Measurements from ENCODE around the gene AKT3. TPM values are rescaled to one million over a fixed set of nuclear protein-coding genes. Genes with fewer than 3 reads are reported as not detected.

The AKT3 gene
- total and polyA plus RNA-seq, 2 experiments from 2014 or later: 3.5 to 23.4 TPM

- H3K4me1 ChIP-seq (ENCODE audit: low read depth): no peaks in the 10 kb centered on the region
- H3K9me3 ChIP-seq (ENCODE audit: low read depth): no peaks in the 10 kb centered on the region
- no peak overlapping the region for H3K27ac ChIP-seq
- no peak for TF ChIP-seq CTCF (IDR thresholded peaks at IDR 0.05; ENCODE audit: low read depth, low read length)
- no peaks in the 10 kb centered on the region for H3K36me3 ChIP-seq
- no peak for DNase-seq (ENCODE audit: low read depth in 1 of 2, low spot score in 1 of 2)
- no peak overlapping the region for H3K4me3 ChIP-seq
- H3K27me3 ChIP-seq: no peaks in the 10 kb centered on the region
Measured at GRCh38 chr1:243471754-243472745, 378.0 kb downstream of the AKT3 start.

- no peaks in the 10 kb centered on the region for H3K9me3 ChIP-seq (ENCODE audit: low read depth)
- no peak for TF ChIP-seq CTCF (IDR thresholded peaks at IDR 0.05; ENCODE audit: low read depth, low read length)
- no peak for DNase-seq (ENCODE audit: low read depth in 1 of 2, low spot score in 1 of 2)
- no peak overlapping the region for H3K27ac ChIP-seq
- no peaks in the 10 kb centered on the region for H3K27me3 ChIP-seq
- H3K4me1 ChIP-seq (ENCODE audit: low read depth): no peaks in the 10 kb centered on the region
- no peaks in the 10 kb centered on the region for H3K36me3 ChIP-seq
- no peak overlapping the region for H3K4me3 ChIP-seq
Measured at GRCh38 chr1:243471026-243471685, 378.9 kb downstream of the AKT3 start.

- Histone ChIP-seq H3K27me3 (no peaks in the 10 kb centered on the region), H3K27ac (no peak overlapping the region), H3K9me3 (ENCODE audit: low read depth) (no peaks in the 10 kb centered on the region), H3K4me3 (no peak overlapping the region), H3K36me3 (no peaks in the 10 kb centered on the region), H3K4me1 (ENCODE audit: low read depth) (no peaks in the 10 kb centered on the region)
- no peak for DNase-seq (ENCODE audit: low read depth in 1 of 2, low spot score in 1 of 2)
- no peak for TF ChIP-seq CTCF (IDR thresholded peaks at IDR 0.05; ENCODE audit: low read depth, low read length)
Measured at GRCh38 chr1:243470502-243470901, 379.5 kb downstream of the AKT3 start.

- H3K36me3 ChIP-seq: no peaks in the 10 kb centered on the region
- no peak for DNase-seq (ENCODE audit: low read depth in 1 of 2, low spot score in 1 of 2)
Measured at GRCh38 chr1:243469497-243469896, 380.5 kb downstream of the AKT3 start.

GRCh38 chr1:243465738-243466137, 384.3 kb downstream of the AKT3 start:
- Histone ChIP-seq H3K4me1 (ENCODE audit: low read depth) (no peaks in the 10 kb centered on the region), H3K9me3 (ENCODE audit: low read depth) (no peaks in the 10 kb centered on the region), H3K27ac (no peak overlapping the region), H3K27me3 (no peaks in the 10 kb centered on the region), H3K36me3 (no peaks in the 10 kb centered on the region), H3K4me3 (no peak overlapping the region)
- TF ChIP-seq CTCF (IDR thresholded peaks at IDR 0.05; ENCODE audit: low read depth, low read length): no peak
- DNase-seq (ENCODE audit: low read depth in 1 of 2, low spot score in 1 of 2): no peak

More at GRCh38 chr1:243469497-243469896, 380.5 kb downstream of the AKT3 start:
- no peak for TF ChIP-seq CTCF (IDR thresholded peaks at IDR 0.05; ENCODE audit: low read depth, low read length)
- Histone ChIP-seq H3K9me3 (ENCODE audit: low read depth) (no peaks in the 10 kb centered on the region), H3K27ac (no peak overlapping the region), H3K27me3 (no peaks in the 10 kb centered on the region), H3K4me3 (no peak overlapping the region), H3K4me1 (ENCODE audit: low read depth) (no peaks in the 10 kb centered on the region)

Data from cardiac muscle cell (in vitro differentiated cells and primary cell).